ENCODE results near the gene PTPN11. TPM values are rescaled to one million over a fixed set of nuclear protein-coding genes. Genes with fewer than 3 reads are reported as not detected.

The PTPN11 gene
- total and polyA plus RNA-seq, 2 of the 13 experiments (the other 11 are each of a cell fraction or from before 2014, with no cell fraction given) = 30.0 to 63.5 TPM

GRCh38 chr12:112524269-112524668, 105.5 kb downstream of the PTPN11 start (continued):
- TF ChIP-seq E2F2 (CRISPR knock-in tag; IDR thresholded peaks at IDR 0.05; ENCODE audit: borderline replicate concordance) (no peak), ETS1 (CRISPR knock-in tag; IDR thresholded peaks at IDR 0.05) (no peak), ZZZ3 (CRISPR knock-in tag; IDR thresholded peaks at IDR 0.05; ENCODE audit: borderline replicate concordance) (no peak), ESRRA (CRISPR knock-in tag; IDR thresholded peaks at IDR 0.05; ENCODE audit: low read depth) (no peak)

- Histone ChIP-seq H3K4me1 (ENCODE audit: insufficient read depth, low read length) (no peaks in the 10 kb centered on the region), H3K4me3 (replicated peaks in 1 of 3; ENCODE audit: insufficient read depth in 1 of 3, low read depth in 2 of 3, low read length in 3 of 3) (no peak overlapping the region), H3K9ac (ENCODE audit: insufficient read depth, low read depth, low read length) (no peak overlapping the region), H3K27me3 (ENCODE audit: control insufficient read depth in 1 of 2, insufficient read depth in 2 of 2, low read length in 2 of 2) (peaks cover 2 to 5% of the 10 kb centered on the region in 2 experiments; a peak in 2 of 5 replicates), H3K36me3 (replicated peaks in 1 of 2; ENCODE audit: control insufficient read depth in 1 of 2, insufficient read depth in 2 of 2, low read length in 2 of 2) (no peaks in the 10 kb centered on the region), H4K20me1 (ENCODE audit: insufficient read depth, low read length) (no peaks in the 10 kb centered on the region), H2AFZ (ENCODE audit: low read length) (no peak overlapping the region), H3K9me3 (ENCODE audit: low read length) (no peaks in the 10 kb centered on the region), H3K4me2 (ENCODE audit: low read depth, low read length) (no peak overlapping the region), H3K79me2 (ENCODE audit: insufficient read depth, low read length) (no peaks in the 10 kb centered on the region), H3K27ac (ENCODE audit: extremely low read length, insufficient read depth, low read length) (no peak overlapping the region)
- FAIRE-seq (no peak), DNase-seq (ENCODE audit: low spot score) (no peak), ATAC-seq (peak; percentile 79)
- intact Hi-C loops (cut with micrococcal nuclease; ENCODE audit: unreplicated experiment) (no loop called here), in situ Hi-C loops (cut with HindIII; ENCODE audit: extremely low pct_ligation_motif_present, low pct_unique_long_range_greater_than_20kb) (no loop called here)
- CTCF ChIA-PET (ENCODE audit: low intra/inter-chr PET ratio, low total read pairs) = no interaction called here
- POLR2A ChIA-PET = no interaction called here
- no TSS peak for BruUV-seq (replicated peaks)
- WGBS (ENCODE audit: low lambda C conversion rate) = 10% methylated on average over 5 of the region's 5 CpGs
- TF ChIP-seq ZSCAN29 (CRISPR knock-in tag; conservative IDR thresholded peaks at IDR 0.05) (no peak), DMTF1 (CRISPR knock-in tag; IDR thresholded peaks at IDR 0.05) (no peak), SIX1 (CRISPR knock-in tag; IDR thresholded peaks at IDR 0.05; ENCODE audit: borderline replicate concordance) (no peak), KLF9 (CRISPR knock-in tag; IDR thresholded peaks at IDR 0.05; ENCODE audit: low read depth) (no peak), ZNF3 (CRISPR knock-in tag; IDR thresholded peaks at IDR 0.05) (peak; percentile 89)
These were observed 106.1 kb downstream of the PTPN11 start for GRCh38 chr12:112524676-112525425.
